ENCODE results near the gene TNFRSF12A.
"Not testable (repeated sequence)": the region's sequence is repeated elsewhere in the genome, so short reads cannot be mapped to it uniquely, and the experiment has no call there.

TNFRSF12A gene

GRCh38 chr16:3045758-3046640 lies 25.8 kb downstream of the TNFRSF12A start, which contains the start of gene MMP25:
Gene MMP25 (plus strand): TSS chr16:3046561. CDS start chr16:3046918, 357 bp downstream.
- in situ Hi-C loops (cut with HindIII; ENCODE audit: low sequenced_read_pairs), result no loop called here

DNA sequence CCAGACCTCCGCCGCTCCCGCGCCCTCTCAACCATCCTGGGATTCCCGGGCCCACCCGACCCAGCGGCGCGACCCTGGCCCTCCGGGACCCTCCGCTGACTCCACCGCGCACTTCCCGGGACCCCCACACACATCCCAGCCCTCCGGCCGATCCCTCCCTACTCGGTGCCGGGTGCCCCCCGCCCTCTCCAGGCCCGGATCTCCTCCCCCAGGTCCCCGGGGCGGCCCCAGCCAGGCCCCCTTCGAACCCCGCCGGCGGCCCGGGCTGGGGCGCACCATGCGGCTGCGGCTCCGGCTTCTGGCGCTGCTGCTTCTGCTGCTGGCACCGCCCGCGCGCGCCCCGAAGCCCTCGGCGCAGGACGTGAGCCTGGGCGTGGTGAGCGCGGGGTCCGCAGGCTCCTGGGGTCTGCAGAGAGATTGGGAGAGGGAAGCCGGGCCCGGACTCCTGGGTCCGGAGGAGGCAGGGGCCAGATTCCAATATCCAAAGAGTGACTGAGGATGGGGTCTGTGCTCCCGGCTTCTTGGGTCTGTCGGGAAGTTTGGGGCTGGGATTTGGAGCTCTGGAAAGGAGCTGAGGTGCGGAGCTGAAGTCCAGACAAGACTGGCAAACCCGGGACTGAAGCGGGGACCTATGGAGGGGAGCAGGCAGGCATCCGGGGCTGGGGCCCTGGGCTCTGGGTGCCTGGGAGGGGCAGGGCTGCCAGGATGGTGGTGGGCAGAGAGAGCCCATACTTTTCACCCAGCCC lies 26.6 kb downstream of the TNFRSF12A start:
- in situ Hi-C loops (cut with HindIII; ENCODE audit: low sequenced_read_pairs), result no loop called here

- in situ Hi-C loops (cut with HindIII; ENCODE audit: low sequenced_read_pairs), result no loop called here
These were observed 27.2 kb downstream of the TNFRSF12A start for GRCh38 chr16:3047387-3047720.

DNA sequence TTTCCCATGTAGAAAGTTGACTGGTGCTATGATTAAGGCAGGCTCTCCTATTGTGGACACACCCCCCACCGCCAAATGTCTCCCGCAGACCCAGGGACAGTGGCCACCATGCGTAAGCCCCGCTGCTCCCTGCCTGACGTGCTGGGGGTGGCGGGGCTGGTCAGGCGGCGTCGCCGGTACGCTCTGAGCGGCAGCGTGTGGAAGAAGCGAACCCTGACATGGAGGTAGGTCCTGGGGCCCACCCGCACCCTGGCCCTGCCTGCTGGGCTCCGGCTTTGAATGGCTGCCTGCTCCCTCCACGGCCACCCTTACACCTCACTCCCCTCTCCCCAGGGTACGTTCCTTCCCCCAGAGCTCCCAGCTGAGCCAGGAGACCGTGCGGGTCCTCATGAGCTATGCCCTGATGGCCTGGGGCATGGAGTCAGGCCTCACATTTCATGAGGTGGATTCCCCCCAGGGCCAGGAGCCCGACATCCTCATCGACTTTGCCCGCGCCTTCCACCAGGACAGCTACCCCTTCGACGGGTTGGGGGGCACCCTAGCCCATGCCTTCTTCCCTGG lies 29.8 kb downstream of the TNFRSF12A start:
- in situ Hi-C loops (cut with HindIII; ENCODE audit: low sequenced_read_pairs), result no loop called here

DNA sequence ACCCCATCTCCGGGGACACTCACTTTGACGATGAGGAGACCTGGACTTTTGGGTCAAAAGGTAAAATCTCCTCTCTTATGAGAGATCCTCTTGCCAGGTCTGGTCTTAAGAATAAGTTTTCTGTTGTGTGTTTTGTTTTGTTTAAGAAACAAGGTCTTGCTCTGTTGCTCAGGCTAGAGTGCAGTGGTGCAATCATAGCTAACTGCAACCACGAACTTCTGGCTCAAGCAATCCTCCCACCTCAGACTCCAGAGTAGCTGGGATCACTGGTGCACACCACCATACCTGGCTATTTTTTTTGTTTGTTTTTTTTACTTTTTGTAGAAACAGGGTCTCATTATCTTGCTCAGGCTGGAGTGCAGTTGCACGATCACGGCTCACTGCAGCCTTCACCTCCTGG lies 30.3 kb downstream of the TNFRSF12A start:
- in situ Hi-C loops (cut with HindIII; ENCODE audit: low sequenced_read_pairs), result no loop called here

- in situ Hi-C loops (cut with HindIII; ENCODE audit: low sequenced_read_pairs), result no loop called here
These were observed 30.8 kb downstream of the TNFRSF12A start for GRCh38 chr16:3051009-3051408.

- in situ Hi-C loops (cut with HindIII; ENCODE audit: low sequenced_read_pairs), result no loop called here
These were observed 31.3 kb downstream of the TNFRSF12A start for GRCh38 chr16:3051494-3051893.

GRCh38 chr16:3052571-3053329 lies 32.6 kb downstream of the TNFRSF12A start:
- in situ Hi-C loops (cut with HindIII; ENCODE audit: low sequenced_read_pairs), result not testable (repeated sequence)

DNA sequence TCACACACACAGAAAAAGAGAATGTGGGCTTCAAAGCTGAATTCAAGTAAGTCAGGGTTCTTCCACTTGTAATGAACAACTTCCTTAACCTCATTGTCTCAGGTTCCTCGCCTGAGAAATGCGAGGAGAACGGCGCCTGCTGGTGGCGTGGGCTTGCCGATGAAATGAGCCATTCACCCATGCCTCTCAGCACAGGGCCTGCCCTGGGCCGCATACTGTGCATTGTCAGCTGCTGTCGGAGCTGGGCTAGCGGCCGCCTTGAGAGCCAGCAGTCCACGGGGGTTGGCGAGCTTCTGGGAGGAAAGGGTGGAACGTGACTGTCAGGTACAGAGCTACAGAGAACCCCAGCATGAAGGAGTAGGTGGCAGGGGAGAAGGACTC lies 33.2 kb downstream of the TNFRSF12A start:
- in situ Hi-C loops (cut with HindIII; ENCODE audit: low sequenced_read_pairs), result not testable (repeated sequence)

DNA sequence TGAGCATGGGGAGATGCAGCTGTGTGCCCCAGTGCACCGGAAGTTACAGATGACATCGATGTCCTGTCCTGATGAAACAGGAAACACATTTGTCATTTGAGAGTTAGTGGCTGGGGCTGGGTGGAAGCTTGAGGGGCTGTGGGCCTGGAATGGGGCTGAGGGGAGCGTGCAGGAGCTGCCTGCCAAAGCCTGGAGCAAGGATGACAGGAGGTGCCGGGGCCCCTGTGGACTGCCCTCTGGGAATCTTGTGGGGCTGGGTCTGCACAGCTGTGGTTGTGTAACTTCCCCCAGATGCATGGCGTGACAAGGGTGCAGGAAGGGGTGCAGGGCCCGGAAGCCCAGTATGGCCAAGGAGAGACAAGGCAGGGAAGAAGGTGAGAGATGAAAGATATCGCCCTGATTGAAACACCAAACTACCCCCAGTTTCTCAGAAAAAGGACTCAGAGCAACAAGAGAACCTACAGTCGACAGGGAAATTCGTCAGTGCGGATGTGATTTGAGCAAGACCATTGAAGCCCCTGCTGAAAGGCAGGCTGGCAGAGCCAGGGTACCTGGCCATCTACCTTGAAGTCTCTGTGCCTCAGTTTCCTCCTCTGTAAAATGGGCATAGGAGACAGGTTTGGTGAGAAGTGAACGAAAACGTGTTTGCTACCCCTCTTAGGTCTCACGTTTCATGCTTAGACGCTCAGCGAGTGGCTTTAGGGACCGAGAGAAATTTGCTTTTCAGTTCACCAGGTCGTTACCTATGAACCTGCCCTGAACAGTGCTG lies 35.0 kb downstream of the TNFRSF12A start:
- in situ Hi-C loops (cut with HindIII; ENCODE audit: low sequenced_read_pairs), result no loop called here

DNA sequence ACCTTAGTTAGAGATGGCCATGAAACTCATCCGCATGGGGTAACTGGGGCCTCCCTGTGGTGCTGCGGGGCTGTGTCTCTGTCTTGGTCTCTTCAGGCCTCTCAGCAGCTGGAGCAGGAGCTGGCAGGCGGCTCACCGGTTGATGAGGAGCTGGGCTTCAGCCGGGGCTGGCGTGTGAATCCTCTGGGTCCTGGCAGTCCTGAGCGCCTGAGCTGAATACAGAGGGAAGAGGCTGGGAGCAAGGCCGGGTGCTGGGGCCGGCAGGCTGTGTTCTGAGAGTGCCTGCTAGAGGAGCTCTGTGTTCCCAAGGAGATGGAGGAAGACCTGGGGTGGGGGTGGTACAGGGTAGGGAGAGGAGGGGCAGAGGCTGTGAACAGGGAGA lies 35.6 kb downstream of the TNFRSF12A start:
- in situ Hi-C loops (cut with HindIII; ENCODE audit: low sequenced_read_pairs), result not testable (repeated sequence)

GRCh38 chr16:3056336-3057180 lies 36.4 kb downstream of the TNFRSF12A start:
- in situ Hi-C loops (cut with HindIII; ENCODE audit: low sequenced_read_pairs), result no loop called here

DNA sequence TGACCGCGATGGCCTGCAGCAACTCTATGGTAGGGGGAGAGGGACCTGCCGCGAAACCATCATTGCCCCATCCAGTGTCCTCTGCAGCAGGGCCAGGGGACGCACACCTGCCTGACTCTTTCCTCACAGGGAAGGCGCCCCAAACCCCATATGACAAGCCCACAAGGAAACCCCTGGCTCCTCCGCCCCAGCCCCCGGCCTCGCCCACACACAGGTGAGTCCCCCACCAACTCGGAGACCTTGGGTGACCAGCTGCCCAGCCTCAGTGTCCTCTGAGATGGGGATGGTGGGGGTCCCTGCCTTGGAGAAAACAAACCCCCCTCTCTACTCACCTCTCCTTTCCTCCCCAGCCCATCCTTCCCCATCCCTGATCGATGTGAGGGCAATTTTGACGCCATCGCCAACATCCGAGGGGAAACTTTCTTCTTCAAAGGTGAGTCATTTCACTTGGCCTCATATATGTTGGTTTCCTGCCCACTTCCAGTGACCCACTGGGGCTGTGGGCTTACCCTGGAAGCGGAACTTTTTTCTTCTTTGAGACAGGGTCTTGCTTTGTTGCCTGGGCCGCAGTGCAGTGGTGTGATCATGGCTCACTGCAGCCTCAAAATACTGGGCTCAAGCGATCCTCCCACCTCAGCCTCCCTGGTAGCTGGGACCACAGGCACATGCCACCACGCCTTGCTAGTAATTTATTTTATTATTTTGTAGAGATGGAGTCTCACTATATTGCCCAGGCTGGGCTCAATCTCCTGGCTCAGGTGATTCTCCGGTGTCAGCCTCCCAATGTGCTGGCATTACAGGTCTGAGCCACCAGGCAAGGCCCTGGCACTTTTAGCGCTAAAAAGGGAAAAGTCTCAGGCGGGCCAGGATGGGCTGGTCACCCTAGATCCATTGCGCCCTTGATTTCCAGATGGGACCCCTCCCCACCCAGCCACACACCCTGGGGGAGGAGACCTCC lies 37.3 kb downstream of the TNFRSF12A start:
- in situ Hi-C loops (cut with HindIII; ENCODE audit: low sequenced_read_pairs), result no loop called here

- in situ Hi-C loops (cut with HindIII; ENCODE audit: low sequenced_read_pairs), result no loop called here
These were observed 38.2 kb downstream of the TNFRSF12A start for GRCh38 chr16:3058139-3059030.

DNA sequence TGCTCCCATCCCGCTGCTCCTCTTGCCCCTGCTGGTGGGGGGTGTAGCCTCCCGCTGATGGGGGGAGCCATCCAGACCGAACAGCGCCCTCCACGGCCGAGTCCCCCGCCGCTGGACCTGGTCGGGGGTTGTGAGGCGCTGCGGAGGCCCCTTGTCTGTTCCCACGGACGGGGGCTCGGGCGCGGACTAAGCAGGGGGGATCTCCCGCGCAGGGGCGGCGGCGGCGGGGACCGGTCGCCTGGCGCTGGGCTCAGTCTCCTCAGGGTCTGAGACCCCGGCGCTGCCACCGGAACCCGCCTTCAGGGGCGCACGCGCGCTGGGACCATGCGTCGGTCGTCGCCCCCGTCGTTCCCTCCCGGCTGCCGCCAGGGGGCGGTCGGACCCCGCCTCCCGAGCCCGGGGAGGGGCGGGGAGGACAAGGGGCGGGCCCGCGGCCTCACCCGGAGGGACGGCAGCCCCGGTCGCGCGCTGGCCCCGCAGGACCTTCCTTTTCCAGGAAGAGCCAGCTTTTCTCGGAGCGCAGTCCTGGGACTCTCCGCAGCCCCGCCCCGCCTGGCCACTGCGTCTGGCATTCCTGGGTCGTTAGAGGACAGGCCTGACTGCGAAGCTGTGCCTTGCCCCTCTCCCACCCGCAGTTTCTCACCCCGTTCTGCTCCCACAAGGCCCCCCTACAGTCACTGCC lies 39.0 kb downstream of the TNFRSF12A start:
- in situ Hi-C loops (cut with HindIII; ENCODE audit: low sequenced_read_pairs), result no loop called here

- in situ Hi-C loops (cut with HindIII; ENCODE audit: low sequenced_read_pairs), result no loop called here
These were observed 39.6 kb downstream of the TNFRSF12A start for GRCh38 chr16:3059723-3060242.

All from DLD1 (cell line).